Rectal smooth muscle tissue (tissue), 1 donor: ENCODE results near the gene LMF2.

Source experiments
- H3K27ac ChIP-seq: one replicate; pipeline ENCODE4 v1.7.0; 2013; ENCODE audit warnings: low read depth, low read length, inconsistent platforms
- H3K27me3 ChIP-seq: one replicate; pipeline ENCODE4 v1.7.0; 2013; ENCODE audit warnings: low read length; ENCODE audit not compliant: control insufficient read depth, insufficient read depth
- H3K36me3 ChIP-seq: one replicate; pipeline ENCODE4 v1.7.0; 2013; ENCODE audit warnings: low read length; ENCODE audit not compliant: control insufficient read depth, insufficient read depth
- H3K4me1 ChIP-seq: one replicate; pipeline ENCODE4 v1.7.0; 2013; ENCODE audit warnings: low read length; ENCODE audit not compliant: control insufficient read depth, insufficient read depth
- H3K4me3 ChIP-seq: one replicate; pipeline ENCODE4 v1.7.0; 2013; ENCODE audit warnings: low read length
- H3K9ac ChIP-seq: one replicate; pipeline ENCODE4 v1.7.0; 2013; ENCODE audit warnings: low read length

LMF2 gene

GRCh38 chr22:50465066-50465930, 42.2 kb downstream of the LMF2 start:
- H3K9ac ChIP-seq = no peak overlapping the region
- no peak overlapping the region for H3K4me3 ChIP-seq
- H3K4me1 ChIP-seq = no peaks in the 10 kb centered on the region
- peaks cover 54% of the 10 kb centered on the region for H3K36me3 ChIP-seq
- H3K27ac ChIP-seq = no peak overlapping the region
- no peaks in the 10 kb centered on the region for H3K27me3 ChIP-seq

GRCh38 chr22:50464451-50464850, 43.1 kb downstream of the LMF2 start:
- no peak overlapping the region for H3K9ac ChIP-seq
- peaks cover 59% of the 10 kb centered on the region for H3K36me3 ChIP-seq
- no peak overlapping the region for H3K27ac ChIP-seq
- H3K4me1 ChIP-seq = no peaks in the 10 kb centered on the region
- H3K27me3 ChIP-seq = no peaks in the 10 kb centered on the region
- no peak overlapping the region for H3K4me3 ChIP-seq

- Histone ChIP-seq H3K4me3 (no peak overlapping the region), H3K9ac (no peak overlapping the region), H3K36me3 (peaks cover 62% of the 10 kb centered on the region), H3K4me1 (no peaks in the 10 kb centered on the region), H3K27me3 (no peaks in the 10 kb centered on the region), H3K27ac (no peak overlapping the region)
Measured at GRCh38 chr22:50463188-50463900, 44.2 kb downstream of the LMF2 start.

DNA sequence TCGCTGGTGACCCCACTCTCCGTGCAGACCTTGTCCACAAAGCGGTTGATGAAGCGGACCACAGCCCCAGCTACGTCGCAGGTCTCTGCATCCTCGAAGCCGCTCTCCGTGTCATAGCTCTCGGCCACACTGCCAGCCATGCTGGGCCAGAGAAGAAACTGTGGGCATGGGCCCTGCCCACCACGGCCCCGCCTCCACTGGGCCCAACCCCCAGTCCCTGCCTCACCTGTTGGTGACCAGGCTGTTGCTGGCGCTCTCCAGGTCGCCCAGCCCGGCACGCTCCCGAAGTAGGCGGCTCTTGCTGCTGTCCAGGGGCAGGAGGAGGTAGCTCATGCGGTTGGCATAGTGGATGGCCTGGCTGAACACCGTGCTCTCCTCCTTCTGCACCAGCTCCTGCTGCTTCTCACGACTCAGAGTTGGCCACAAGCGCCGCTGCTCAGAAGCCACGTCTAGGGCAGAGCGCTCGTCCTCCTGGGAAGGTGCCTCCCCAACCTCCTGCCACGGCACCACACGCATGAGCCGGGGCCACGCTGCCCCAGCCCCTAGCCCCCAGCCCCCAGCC, 45.4 kb downstream of the LMF2 start:
- Histone ChIP-seq H3K36me3 (peaks cover 61% of the 10 kb centered on the region), H3K27me3 (no peaks in the 10 kb centered on the region), H3K27ac (no peak overlapping the region), H3K4me3 (no peak overlapping the region), H3K9ac (no peak overlapping the region), H3K4me1 (no peaks in the 10 kb centered on the region)

DNA sequence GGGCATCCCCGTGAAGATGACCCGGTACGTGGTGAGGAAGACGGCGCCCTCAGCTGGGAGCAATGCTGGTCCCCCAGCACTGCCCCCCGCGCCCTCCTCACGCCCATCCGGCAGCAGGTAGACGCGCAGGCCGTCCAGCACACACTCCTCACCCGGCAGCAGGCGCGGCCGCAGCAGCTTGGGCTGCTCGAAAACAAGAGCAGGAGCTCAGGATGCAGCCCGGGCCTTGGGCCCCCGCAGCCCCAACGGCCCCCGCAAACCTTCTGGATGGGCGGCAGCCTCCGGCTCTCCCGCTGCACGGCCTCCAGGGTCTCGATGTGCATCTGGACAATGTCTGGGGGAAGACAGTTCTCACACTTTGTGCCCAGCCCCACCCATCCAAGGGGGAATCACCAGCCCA, 46.0 kb downstream of the LMF2 start:
- Histone ChIP-seq H3K4me3 (no peak overlapping the region), H3K4me1 (no peaks in the 10 kb centered on the region), H3K27me3 (no peaks in the 10 kb centered on the region), H3K27ac (no peak overlapping the region), H3K9ac (no peak overlapping the region), H3K36me3 (peaks cover 56% of the 10 kb centered on the region)

- Histone ChIP-seq H3K4me3 (no peak overlapping the region), H3K36me3 (peaks cover 52% of the 10 kb centered on the region), H3K27me3 (no peaks in the 10 kb centered on the region), H3K4me1 (no peaks in the 10 kb centered on the region), H3K9ac (no peak overlapping the region), H3K27ac (no peak overlapping the region)
Measured at GRCh38 chr22:50460938-50461337, 46.6 kb downstream of the LMF2 start.

GRCh38 chr22:50459496-50460140, 47.9 kb downstream of the LMF2 start:
- no peak overlapping the region for H3K27ac ChIP-seq
- no peak overlapping the region for H3K4me3 ChIP-seq
- peaks cover 50% of the 10 kb centered on the region for H3K36me3 ChIP-seq
- no peaks in the 10 kb centered on the region for H3K27me3 ChIP-seq
- no peak overlapping the region for H3K9ac ChIP-seq
- no peaks in the 10 kb centered on the region for H3K4me1 ChIP-seq

- H3K27me3 ChIP-seq = no peaks in the 10 kb centered on the region
- H3K36me3 ChIP-seq = peaks cover 45% of the 10 kb centered on the region
- H3K4me1 ChIP-seq = no peaks in the 10 kb centered on the region
- H3K27ac ChIP-seq = no peak overlapping the region
- no peak overlapping the region for H3K4me3 ChIP-seq
- no peak overlapping the region for H3K9ac ChIP-seq
Measured at GRCh38 chr22:50459016-50459415, 48.5 kb downstream of the LMF2 start.

- Histone ChIP-seq H3K27me3 (no peaks in the 10 kb centered on the region), H3K36me3 (peaks cover 39% of the 10 kb centered on the region), H3K9ac (no peak overlapping the region), H3K4me1 (no peaks in the 10 kb centered on the region), H3K4me3 (no peak overlapping the region), H3K27ac (no peak overlapping the region)
Measured at GRCh38 chr22:50456466-50457234, 50.9 kb downstream of the LMF2 start.

DNA sequence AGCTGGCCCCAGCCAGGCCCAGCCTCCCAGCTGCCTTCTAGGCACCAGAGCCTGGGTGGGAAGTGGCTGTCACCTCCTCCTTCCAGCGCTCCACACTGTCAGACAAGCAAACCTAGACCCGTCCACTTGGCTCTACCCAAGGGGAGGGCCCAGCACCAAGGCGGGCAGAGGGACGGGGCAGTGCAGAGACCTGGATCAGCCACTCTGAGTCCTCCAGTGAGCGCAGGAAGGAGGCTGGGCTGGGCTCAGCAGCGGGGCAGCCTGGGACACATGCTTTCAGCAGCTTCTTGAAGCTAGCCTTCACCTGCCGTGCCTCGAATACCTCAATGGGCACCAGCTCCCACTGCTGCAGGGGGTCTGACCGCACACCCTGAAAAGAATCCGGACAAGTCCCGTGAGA, 51.5 kb downstream of the LMF2 start:
- Histone ChIP-seq H3K9ac (no peak overlapping the region), H3K36me3 (peaks cover 38% of the 10 kb centered on the region), H3K27ac (no peak overlapping the region), H3K4me3 (no peak overlapping the region), H3K27me3 (no peaks in the 10 kb centered on the region), H3K4me1 (no peaks in the 10 kb centered on the region)

DNA sequence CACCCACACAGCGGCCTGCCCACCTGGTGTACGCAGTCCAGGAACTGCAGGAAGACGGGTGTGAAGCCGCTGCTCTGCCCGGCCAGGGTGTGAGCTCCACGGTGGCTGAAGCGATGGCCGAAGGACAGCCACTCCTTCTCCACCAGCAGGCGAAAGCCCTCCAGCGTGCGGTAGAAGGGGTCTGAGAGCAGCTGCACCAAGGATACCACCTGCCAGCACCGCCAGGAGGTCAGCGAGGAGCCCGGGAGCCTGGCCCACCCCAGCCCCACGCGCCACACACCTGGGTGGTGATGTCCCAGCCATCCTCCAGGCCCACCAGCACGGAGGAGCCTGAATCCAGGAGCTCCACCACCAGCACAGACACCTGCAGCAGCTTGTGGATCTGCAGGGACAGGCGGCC, 52.3 kb downstream of the LMF2 start:
- Histone ChIP-seq H3K4me1 (no peaks in the 10 kb centered on the region), H3K27me3 (no peaks in the 10 kb centered on the region), H3K36me3 (peaks cover 30% of the 10 kb centered on the region), H3K9ac (no peak overlapping the region), H3K27ac (no peak overlapping the region), H3K4me3 (no peak overlapping the region)
